ENCODE results near the gene TGM4.
"Not testable (repeated sequence)": the region's sequence is repeated elsewhere in the genome, so short reads cannot be mapped to it uniquely, and the experiment has no call there.

TGM4 gene

DNA sequence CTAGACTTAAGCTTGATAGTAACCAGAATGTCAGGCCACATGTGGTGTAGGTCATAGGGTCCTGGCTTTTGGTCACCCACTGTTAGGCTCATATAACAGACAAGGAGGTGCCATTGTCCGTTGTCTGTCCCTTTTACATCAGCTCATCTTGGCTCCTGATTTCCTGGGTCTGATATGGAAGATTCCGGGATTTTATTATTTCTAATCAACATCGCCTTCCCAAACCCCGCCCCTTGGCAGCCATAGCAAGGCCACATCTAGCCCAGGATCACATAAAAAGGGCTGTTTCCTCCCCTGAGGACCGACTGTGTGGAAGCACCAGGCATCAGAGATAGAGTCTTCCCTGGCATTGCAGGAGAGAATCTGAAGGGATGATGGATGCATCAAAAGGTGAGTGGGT, at the start of gene TGM4:
TSS of gene TGM4 (plus strand) at position 301 of the 400 bp plus-strand sequence. CDS start at position 372, 71 bp downstream.
- Mint-ChIP-seq H3K27me3 (no peaks in the 10 kb centered on the region), H3K9me3 (no peaks in the 10 kb centered on the region), H3K4me1 (no peaks in the 10 kb centered on the region), H3K36me3 (ENCODE audit: low read depth) (no peaks in the 10 kb centered on the region), H3K4me3 (no peak within 1 kb of the TSS), H3K27ac (no peak within 1 kb of the TSS)
- ATAC-seq, result no peak
- DNase-seq, result no peak

DNA sequence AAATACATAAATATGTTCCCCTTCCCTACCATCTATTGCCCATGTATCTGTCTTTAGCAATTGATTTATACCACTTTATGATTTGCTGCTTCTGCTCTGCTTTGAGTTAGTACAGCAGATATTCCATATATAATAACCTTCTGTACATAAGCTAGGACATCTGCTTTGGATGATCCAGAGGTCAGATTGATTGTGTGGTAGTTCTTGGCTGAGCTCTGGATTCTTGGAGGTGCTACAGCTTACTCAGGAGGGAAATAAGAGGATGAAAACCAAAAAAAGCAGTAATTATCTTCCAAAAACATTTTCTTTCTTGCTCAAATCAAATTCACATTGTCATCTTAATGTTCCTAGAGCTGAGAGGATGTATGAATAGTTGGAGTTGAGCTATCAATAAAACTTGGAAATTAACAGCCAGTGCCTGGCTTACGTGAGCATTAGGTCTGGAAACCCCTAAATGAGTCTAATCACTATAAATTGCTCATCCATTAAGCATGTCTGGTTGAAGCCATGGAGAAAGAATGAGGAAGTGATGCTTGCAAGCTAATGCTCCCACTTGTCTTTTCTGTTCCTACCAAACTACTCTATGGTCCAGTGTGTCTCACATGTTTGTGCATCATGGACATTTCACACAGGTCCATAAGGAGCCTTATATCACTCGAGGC, 49.0 kb upstream of the TGM4 start:
- no peak for DNase-seq
- no peak overlapping the region for H3K4me3 Mint-ChIP-seq
- no peak for ATAC-seq
- peaks cover 6% of the 10 kb centered on the region for H3K9me3 Mint-ChIP-seq
- peaks cover 53% of the 10 kb centered on the region for H3K36me3 Mint-ChIP-seq (ENCODE audit: low read depth)
- no peak overlapping the region for H3K27ac Mint-ChIP-seq
- no peaks in the 10 kb centered on the region for H3K4me1 Mint-ChIP-seq
- no peaks in the 10 kb centered on the region for H3K27me3 Mint-ChIP-seq

DNA sequence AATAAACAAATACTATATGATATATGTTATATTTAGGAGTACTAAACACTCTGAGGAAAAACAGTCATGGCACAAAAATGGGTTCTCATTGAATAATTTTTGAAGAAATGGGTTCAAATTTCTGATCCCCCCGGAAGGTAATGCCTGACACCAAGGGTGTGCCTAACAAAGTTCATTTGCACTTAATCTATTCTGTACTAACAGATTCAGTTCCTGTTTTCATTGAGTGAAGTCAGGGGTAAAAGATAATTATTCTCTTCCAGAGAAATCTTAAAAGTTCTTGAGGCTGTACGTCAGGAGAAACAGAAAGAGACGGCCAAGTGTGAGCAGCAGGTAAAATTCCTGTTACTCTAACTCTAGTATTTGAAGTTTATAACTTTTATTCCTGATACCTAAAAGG, 47.2 kb upstream of the TGM4 start:
- Mint-ChIP-seq H3K27ac (no peak overlapping the region), H3K4me3 (no peak overlapping the region), H3K4me1 (no peaks in the 10 kb centered on the region), H3K9me3 (peaks cover 6% of the 10 kb centered on the region), H3K27me3 (no peaks in the 10 kb centered on the region), H3K36me3 (ENCODE audit: low read depth) (peaks cover 57% of the 10 kb centered on the region)
- no peak for DNase-seq
- no peak for ATAC-seq

DNA sequence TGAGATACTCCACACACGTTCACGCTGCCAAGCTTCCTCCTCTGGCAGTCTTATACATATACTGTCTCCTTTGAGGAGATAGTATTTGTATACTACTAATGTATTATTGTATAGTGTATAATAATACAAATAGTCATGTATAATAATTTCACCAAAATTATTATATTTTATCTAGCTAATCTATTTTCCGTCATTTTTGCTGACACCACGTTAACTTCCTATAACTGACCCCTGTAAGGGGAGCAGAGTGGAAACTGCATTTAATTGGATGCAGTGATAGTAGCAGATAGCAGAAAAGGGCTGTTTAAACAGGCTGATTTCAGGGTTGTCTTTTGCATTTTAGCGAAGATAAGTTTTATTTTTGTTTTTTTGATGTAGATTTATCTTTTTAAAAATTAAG, 43.2 kb upstream of the TGM4 start:
- Mint-ChIP-seq H3K27me3 (no peaks in the 10 kb centered on the region), H3K4me1 (no peaks in the 10 kb centered on the region), H3K9me3 (peaks cover 5% of the 10 kb centered on the region), H3K27ac (no peak overlapping the region), H3K4me3 (no peak overlapping the region), H3K36me3 (ENCODE audit: low read depth) (peaks cover 63% of the 10 kb centered on the region)
- DNase-seq (no peak), ATAC-seq (no peak)

DNA sequence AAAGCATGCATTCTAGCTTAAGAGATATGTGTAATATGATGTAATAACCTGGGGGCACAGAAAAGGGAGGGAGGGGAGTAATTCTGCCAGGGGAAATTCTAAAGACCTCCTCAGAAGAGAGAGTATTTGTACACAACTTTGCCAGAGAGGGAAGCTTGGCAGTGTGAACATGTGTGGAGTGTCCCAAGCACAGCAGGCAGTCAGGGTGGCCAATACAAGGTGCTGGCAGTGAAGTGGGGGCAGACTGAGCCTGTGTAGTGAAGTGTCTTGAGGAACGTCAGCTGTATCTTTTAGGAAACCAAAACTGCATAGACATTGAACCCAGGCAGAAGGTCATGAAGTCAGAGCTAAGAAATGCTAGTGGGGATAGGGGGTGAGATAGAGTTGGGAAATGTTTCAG, 42.4 kb upstream of the TGM4 start:
- Mint-ChIP-seq H3K27ac (no peak overlapping the region), H3K9me3 (peaks cover 12% of the 10 kb centered on the region), H3K4me3 (no peak overlapping the region), H3K36me3 (ENCODE audit: low read depth) (peaks cover 65% of the 10 kb centered on the region), H3K4me1 (no peaks in the 10 kb centered on the region), H3K27me3 (no peaks in the 10 kb centered on the region)
- DNase-seq, result no peak
- ATAC-seq, result no peak

DNA sequence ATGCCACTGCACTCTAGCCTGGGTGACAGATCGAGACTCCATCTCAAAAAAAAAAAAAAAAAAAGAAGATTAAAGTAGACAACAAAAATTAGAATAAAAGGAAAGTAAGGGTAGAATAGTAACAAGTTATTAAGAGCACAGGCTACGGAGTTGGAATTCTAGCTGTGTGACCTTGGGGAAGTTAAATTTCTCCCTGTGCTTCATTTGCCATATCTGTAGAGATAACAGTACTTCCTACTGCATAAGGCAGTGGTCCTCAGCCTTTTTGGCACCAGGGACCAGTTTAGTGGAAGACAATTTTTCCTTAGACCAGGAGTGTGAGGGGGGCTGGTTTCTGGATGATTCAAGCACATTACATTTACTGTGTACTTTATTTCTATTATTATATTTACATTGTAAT, 41.4 kb upstream of the TGM4 start:
- DNase-seq, result no peak
- peaks cover 67% of the 10 kb centered on the region for H3K36me3 Mint-ChIP-seq (ENCODE audit: low read depth)
- H3K27me3 Mint-ChIP-seq, result no peaks in the 10 kb centered on the region
- H3K4me1 Mint-ChIP-seq, result no peaks in the 10 kb centered on the region
- H3K9me3 Mint-ChIP-seq, result peaks cover 13% of the 10 kb centered on the region
- H3K4me3 Mint-ChIP-seq, result no peak overlapping the region
- ATAC-seq, result no peak
- H3K27ac Mint-ChIP-seq, result no peak overlapping the region

DNA sequence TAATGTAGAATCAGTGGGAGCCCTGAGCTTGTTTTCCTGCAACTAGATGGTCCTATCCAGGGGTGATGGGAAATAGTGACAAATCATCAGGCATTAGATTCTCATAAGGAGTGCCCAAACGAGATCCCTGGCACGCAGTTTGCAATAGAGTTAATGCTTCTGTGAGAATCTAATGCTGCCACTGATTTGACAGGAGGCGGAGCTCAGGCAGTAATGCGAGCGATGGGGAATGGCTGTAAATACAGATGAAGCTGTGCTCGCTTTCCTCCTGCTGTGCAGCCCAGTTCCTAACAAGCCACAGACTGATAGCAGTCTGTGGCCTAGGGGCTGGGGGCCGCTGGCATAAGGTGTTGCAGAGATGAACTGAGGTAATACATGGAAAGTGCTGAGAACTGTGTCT, 41.0 kb upstream of the TGM4 start:
- Mint-ChIP-seq H3K27ac (no peak overlapping the region), H3K27me3 (no peaks in the 10 kb centered on the region), H3K9me3 (peaks cover 13% of the 10 kb centered on the region), H3K36me3 (ENCODE audit: low read depth) (peaks cover 67% of the 10 kb centered on the region), H3K4me1 (no peaks in the 10 kb centered on the region), H3K4me3 (no peak overlapping the region)
- ATAC-seq (no peak), DNase-seq (no peak)

DNA sequence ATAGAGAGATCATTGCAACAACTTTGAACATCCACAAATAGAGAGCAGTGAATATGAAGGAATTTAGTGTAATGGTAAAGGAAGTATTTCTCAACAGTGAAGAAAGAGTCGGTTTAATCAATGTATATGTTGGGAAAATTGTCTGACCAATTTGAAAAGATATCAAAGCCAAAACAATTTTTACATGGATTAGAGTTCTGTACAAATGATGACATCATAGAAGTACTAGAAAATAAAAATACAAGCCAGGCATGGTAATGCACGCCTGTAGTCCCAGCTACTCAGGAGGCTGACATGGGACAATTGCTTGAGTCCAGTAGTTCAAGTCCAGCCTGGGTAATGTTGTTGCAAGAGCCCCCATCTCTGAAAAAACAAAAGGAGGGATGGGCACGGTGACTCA, 38.7 kb upstream of the TGM4 start:
- Mint-ChIP-seq H3K27ac (no peak overlapping the region), H3K4me3 (no peak overlapping the region), H3K36me3 (ENCODE audit: low read depth) (peaks cover 70% of the 10 kb centered on the region), H3K27me3 (no peaks in the 10 kb centered on the region), H3K9me3 (peaks cover 13% of the 10 kb centered on the region), H3K4me1 (no peaks in the 10 kb centered on the region)
- ATAC-seq, result no peak
- DNase-seq, result no peak

DNA sequence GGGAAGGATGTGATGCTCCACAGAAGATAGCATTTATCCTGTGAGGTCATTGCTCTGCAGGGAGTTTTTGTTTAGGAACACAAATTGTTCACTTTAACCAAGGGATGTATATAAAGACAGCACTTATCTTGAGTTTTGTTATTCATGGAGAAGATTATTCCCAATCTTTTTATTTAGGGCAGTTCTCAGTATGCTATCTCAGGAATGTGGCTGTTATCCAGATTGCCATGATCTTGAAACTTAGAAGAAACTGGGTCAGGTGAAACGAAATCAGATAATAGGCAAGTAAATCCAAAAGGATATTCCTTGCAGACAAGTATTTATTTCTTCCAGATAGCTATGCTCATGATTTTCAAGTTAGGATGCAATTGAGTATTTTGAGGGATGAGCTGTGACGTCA, 32.0 kb upstream of the TGM4 start:
- DNase-seq (no peak), ATAC-seq (no peak)
- Mint-ChIP-seq H3K4me3 (no peak overlapping the region), H3K27ac (no peak overlapping the region), H3K27me3 (no peaks in the 10 kb centered on the region), H3K36me3 (ENCODE audit: low read depth) (peaks cover 70% of the 10 kb centered on the region), H3K4me1 (no peaks in the 10 kb centered on the region), H3K9me3 (no peaks in the 10 kb centered on the region)

DNA sequence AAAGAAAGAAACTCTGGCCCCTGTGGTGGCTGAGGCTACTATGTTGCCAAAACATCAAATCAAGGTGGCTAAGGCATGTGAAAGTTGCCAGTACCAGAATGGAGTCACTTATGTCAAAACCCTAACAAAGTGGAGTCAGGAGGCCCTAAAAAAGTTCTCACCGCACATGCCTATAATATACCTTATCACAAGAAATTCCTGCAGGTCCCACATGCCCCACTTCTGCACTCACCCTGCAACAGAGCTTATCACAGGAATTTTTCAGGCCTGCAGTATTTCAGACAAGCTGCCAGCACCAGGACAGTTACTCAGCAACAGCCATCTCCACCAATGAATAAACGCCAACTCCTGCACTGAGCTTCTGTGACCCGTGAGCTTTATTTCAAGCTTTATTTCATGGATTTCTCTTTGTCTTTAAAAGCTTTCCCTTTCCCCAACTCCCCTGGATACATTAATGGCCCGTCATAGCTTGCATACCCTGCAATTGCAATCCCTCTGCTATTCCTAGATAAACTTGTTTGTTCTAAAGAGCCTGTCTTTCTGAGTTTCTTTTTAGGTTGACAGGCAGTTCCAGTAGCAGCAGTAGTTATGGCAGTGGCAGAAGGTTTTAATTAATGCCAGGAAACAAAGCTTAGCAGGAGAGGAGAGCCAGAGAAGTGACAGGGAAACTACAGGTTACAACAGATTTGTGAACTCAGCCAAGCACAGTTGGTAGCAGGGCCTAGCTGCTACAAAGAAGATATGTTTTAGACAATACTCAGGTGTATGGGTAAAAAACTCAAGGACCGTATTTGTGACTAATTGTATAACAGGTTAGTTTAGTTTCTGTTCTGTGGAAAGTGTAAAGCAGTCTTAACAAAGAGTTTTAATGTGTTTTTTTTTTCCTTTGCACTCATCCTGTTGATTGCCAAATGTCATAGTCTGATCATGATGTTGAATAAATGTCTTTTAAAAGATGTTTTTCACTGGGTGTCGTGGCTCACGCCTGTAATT, 28.6 kb upstream of the TGM4 start:
- no peaks in the 10 kb centered on the region for H3K9me3 Mint-ChIP-seq
- H3K27ac Mint-ChIP-seq, result no peak overlapping the region
- no peak for DNase-seq
- H3K4me3 Mint-ChIP-seq, result no peak overlapping the region
- H3K27me3 Mint-ChIP-seq, result no peaks in the 10 kb centered on the region
- ATAC-seq, result no peak
- no peaks in the 10 kb centered on the region for H3K4me1 Mint-ChIP-seq
- peaks cover 48% of the 10 kb centered on the region for H3K36me3 Mint-ChIP-seq (ENCODE audit: low read depth)

DNA sequence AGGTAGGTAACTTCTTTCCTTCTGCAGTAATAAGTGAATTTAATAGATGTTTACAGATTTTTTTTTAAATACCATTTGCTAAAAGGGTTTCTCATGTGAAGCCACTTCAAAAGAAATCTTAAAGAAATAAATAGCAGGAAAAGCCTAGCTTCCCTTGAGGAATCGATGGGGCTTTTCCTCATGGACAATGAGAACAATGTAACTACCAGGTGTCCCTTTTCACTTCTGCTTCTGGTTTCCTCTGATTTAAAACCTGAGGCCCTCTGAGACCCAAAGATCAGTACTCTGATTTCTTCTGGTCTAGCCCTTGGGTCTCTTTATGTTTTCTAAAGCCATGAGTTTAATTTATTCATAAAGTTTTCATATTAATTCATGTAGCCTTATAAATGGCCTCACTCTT, 25.8 kb upstream of the TGM4 start:
- DNase-seq, result no peak
- Mint-ChIP-seq H3K27ac (no peak overlapping the region), H3K27me3 (no peaks in the 10 kb centered on the region), H3K4me3 (no peak overlapping the region), H3K36me3 (ENCODE audit: low read depth) (peaks cover 48% of the 10 kb centered on the region), H3K4me1 (no peaks in the 10 kb centered on the region), H3K9me3 (no peaks in the 10 kb centered on the region)
- no peak for ATAC-seq

DNA sequence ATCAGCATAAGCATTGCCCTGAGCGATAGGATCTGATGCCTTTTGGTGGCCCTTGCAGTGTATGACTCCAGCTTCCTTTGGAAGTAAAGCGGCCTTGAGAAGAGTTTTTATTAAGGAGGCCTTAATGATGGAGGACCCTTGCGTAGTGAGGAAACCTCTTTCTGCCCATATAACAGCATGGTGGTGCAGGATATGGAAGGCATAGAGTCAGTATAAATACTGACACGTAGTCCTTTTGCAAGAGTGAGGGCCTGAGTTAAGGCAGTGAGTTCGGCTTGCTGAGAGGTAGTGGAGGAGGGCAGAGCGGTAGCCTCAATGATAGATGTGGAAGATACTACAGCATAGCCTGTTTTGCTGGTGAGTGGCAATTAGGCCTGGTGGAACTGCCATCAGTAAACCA, 17.7 kb upstream of the TGM4 start:
- not testable (repeated sequence) for H3K9me3 Mint-ChIP-seq, DNase-seq, H3K27me3 Mint-ChIP-seq, ATAC-seq, H3K4me1 Mint-ChIP-seq, H3K4me3 Mint-ChIP-seq, H3K27ac Mint-ChIP-seq
- H3K36me3 Mint-ChIP-seq (ENCODE audit: low read depth), result peaks cover 22% of the 10 kb centered on the region

DNA sequence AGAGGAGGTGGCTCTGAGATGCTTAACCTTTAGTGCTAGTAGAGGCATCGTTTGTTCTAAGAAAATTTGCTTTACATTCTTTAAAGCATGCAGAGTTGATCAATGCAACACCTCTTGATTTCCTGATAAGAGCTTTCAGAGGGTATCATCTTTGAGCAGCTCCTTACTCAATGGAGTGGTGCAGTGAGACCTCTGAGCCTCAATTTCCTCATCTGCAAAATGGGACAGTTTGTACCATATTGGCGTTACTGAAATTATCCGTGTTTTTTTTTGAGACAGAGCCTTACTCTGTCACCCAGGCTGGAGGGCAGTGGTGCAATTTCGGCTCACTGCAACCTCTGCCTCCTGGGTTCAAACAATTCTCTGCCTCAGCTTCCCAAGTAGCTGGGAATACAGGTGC, 14.3 kb upstream of the TGM4 start:
- no peak overlapping the region for H3K4me3 Mint-ChIP-seq
- ATAC-seq (no peak), DNase-seq (no peak)
- no peak overlapping the region for H3K27ac Mint-ChIP-seq
- H3K36me3 Mint-ChIP-seq (ENCODE audit: low read depth), result peaks cover 1% of the 10 kb centered on the region
- H3K9me3 Mint-ChIP-seq, result no peaks in the 10 kb centered on the region
- H3K27me3 Mint-ChIP-seq, result no peaks in the 10 kb centered on the region
- H3K4me1 Mint-ChIP-seq, result peaks cover 23% of the 10 kb centered on the region

DNA sequence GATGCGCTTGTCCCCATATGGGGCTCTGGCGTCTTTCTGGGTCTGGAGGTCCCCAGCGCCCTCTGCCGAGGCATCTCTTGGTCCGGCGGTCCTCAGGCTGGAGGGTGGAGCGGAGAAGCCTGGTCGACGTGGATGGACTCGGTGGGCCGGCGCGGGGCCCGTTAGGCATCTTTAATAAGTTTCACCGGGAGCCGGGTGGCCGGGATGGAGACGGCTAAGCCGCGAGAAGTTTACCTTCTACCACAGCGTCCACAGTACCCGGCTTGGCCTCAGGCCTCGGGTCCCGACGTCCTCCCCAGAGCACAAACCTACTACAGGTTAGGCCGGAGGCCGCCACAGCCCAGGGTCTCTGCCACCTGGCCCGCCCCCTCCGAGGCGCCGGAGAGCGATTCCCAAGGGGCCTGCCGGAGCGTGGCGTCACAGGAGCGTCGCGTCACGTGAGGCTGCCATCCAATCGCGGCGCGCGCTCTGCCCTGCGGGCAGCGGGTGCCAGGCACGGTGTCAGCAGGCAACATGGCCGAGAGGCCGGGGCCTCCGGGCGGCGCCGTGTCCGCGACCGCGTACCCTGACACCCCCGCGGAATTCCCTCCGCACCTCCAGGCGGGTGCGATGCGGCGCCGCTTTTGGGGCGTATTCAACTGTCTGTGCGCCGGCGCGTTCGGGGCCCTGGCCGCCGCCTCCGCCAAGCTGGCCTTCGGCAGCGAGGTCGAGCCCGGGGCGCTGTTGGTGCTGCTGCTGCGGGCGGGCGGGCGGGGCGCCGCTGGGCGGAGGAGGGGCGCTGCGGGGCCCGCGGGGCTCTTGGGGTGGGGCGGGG, 12.8 kb upstream of the TGM4 start, which contains the start of gene TMEM42:
TSS of gene TMEM42 (plus strand) at position 501 of the 814 bp plus-strand sequence. CDS start at position 514, 13 bp downstream.
- peak within 1 kb of the TSS; percentile 84 for H3K4me3 Mint-ChIP-seq
- H3K27ac Mint-ChIP-seq, result peak within 1 kb of the TSS; percentile 83
- peak; percentile 98 for ATAC-seq

More for the DNA sequence above, 12.8 kb upstream of the TGM4 start, which contains the start of gene TMEM42:
- H3K36me3 Mint-ChIP-seq (ENCODE audit: low read depth), result peaks cover 9% of the 10 kb centered on the region
- H3K4me1 Mint-ChIP-seq, result peaks cover 34% of the 10 kb centered on the region
- DNase-seq, result peak; percentile 88
- no peaks in the 10 kb centered on the region for H3K9me3 Mint-ChIP-seq
- H3K27me3 Mint-ChIP-seq, result no peaks in the 10 kb centered on the region
